SW480 (cell line): ENCODE data around the gene DMRT3.

Experiments used
- DNase-seq: peaks from one replicate; pipeline ENCODE4 v3.0.0-alpha.2; 2016; ENCODE audit warnings: low spot score

The DMRT3 gene

GRCh38 chr9:976258-976942 is at the start of gene DMRT3:
Gene DMRT3 (plus strand): TSS chr9:976655. CDS start chr9:977002, 347 bp downstream.
- DNase-seq: peak; percentile 12

GRCh38 chr9:926976-927375 is 49.5 kb upstream of the DMRT3 start:
- no peak for DNase-seq

GRCh38 chr9:928363-929042 is 48.0 kb upstream of the DMRT3 start:
- DNase-seq: peak; percentile 14

- no peak for DNase-seq
Observed at GRCh38 chr9:929719-930118, 46.7 kb upstream of the DMRT3 start.

- no peak for DNase-seq
Observed at GRCh38 chr9:933356-933755, 43.1 kb upstream of the DMRT3 start.

- no peak for DNase-seq
Observed at GRCh38 chr9:935348-935965, 41.0 kb upstream of the DMRT3 start.

GRCh38 chr9:942805-943580 is 33.5 kb upstream of the DMRT3 start:
- DNase-seq: peak; percentile 39

GRCh38 chr9:947985-948384 is 28.5 kb upstream of the DMRT3 start:
- DNase-seq: no peak

- no peak for DNase-seq
Observed at GRCh38 chr9:948497-948896, 28.0 kb upstream of the DMRT3 start.

GRCh38 chr9:950139-950538 is 26.3 kb upstream of the DMRT3 start:
- no peak for DNase-seq

GRCh38 chr9:952546-952945 is 23.9 kb upstream of the DMRT3 start:
- no peak for DNase-seq

- DNase-seq: no peak
Observed at GRCh38 chr9:959105-959504, 17.4 kb upstream of the DMRT3 start.

GRCh38 chr9:959914-960313 is 16.5 kb upstream of the DMRT3 start:
- DNase-seq: no peak

GRCh38 chr9:962023-962422 is 14.4 kb upstream of the DMRT3 start:
- no peak for DNase-seq

- no peak for DNase-seq
Observed at GRCh38 chr9:965497-965896, 11.0 kb upstream of the DMRT3 start.

GRCh38 chr9:966870-967269 is 9.6 kb upstream of the DMRT3 start:
- no peak for DNase-seq

- peak; percentile 50 for DNase-seq
Observed at GRCh38 chr9:967436-967835, 9.0 kb upstream of the DMRT3 start.

GRCh38 chr9:967903-968641 is 8.4 kb upstream of the DMRT3 start:
- DNase-seq: peak; percentile 37

GRCh38 chr9:969310-970150 is 6.9 kb upstream of the DMRT3 start:
- DNase-seq: no peak

- no peak for DNase-seq
Observed at GRCh38 chr9:970151-970996, 6.1 kb upstream of the DMRT3 start.
